Lower lobe of right lung (tissue), 2 donors: Measurements from ENCODE around the gene AGMAT. TPM values are rescaled to one million over a fixed set of nuclear protein-coding genes. Genes with fewer than 3 reads are reported as not detected.

ENCODE experiments used
- ATAC-seq, 2 donors: fragments of 200-7000 bp; cut with Tn5 transposase; one replicate each; pipeline ENCODE4 v1.9.1; 2020 to 2022; ENCODE audit warnings: mild to moderate bottlenecking in 2 of 2, moderate library complexity in 2 of 2
- DNase-seq: peaks from one replicate; pipeline ENCODE4 v3.0.0-alpha.2; 2020
- H3K27ac ChIP-seq: fragments of 200-600 bp; one replicate; pipeline ENCODE4 v1.8.0; 2022
- H3K27me3 ChIP-seq: fragments of 200-600 bp; one replicate; pipeline ENCODE4 v1.8.0; 2022; ENCODE audit warnings: low read depth
- H3K36me3 ChIP-seq: fragments of 200-600 bp; one replicate; pipeline ENCODE4 v1.8.0; 2022; ENCODE audit warnings: mild to moderate bottlenecking
- H3K4me1 ChIP-seq: fragments of 200-600 bp; one replicate; pipeline ENCODE4 v1.8.0; 2022
- H3K4me3 ChIP-seq: fragments of 200-600 bp; one replicate; pipeline ENCODE4 v1.8.0; 2022; ENCODE audit warnings: mild to moderate bottlenecking
- H3K9me3 ChIP-seq: fragments of 200-600 bp; one replicate; pipeline ENCODE4 v1.8.0; 2022
- intact Hi-C: fragments of 100-400 bp; cut with DNase I; formaldehyde crosslinking; loops from one replicate; pipeline ENCODE4 v1.11.0; 2022
- total RNA-seq: library from RNA; stranded (reverse); fragmentation: NEBNext Ultra II Directional; extraction: Animal tissue kit (Norgen Biotek cat#: 25700); gene quantifications from one replicate; pipeline ENCODE4 v1.2.1, GENCODE V29; 2021
- TF ChIP-seq, protein P1 (sequence below): fragments of 200-600 bp; IDR thresholded peaks from one replicate; pipeline ENCODE4 v1.8.0; 2022; ENCODE audit warnings: antibody characterized with exemption, mild to moderate bottlenecking
- donor health status: DM: no; HTN: yes; CAD: no; lungs with severe emphysema.

Gene AGMAT
- total RNA-seq, 1 donor from 2014 or later, result not detected

DNA sequence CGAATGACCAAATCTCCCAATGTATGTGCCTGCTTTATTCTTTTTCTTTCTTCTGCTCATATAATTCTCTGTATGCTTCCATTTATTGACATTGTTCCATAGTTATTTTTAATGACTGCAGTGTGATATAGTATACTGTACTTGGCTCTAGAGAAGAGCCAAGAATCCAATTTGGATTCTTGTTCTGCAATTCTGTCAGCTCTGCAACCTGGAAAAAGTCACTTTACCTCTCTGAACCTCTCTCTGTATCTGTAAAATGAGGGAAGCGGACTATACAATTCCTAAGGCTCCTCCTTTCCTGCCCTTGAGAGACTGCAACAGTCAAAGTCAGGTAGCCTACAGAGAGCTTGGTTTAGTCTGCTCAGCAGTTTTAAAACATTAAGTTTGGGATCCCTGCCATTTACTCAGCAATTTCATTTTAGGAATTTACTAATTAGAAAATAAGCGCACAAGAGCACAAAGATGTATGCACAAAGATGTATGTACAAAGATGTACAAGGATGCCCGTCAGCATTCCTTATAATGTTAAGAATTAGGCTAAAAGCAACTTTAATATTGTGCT is 43.5 kb downstream of the AGMAT start:
- Histone ChIP-seq H3K27ac (no peak overlapping the region), H3K4me3 (no peak overlapping the region), H3K4me1 (no peaks in the 10 kb centered on the region), H3K27me3 (no peaks in the 10 kb centered on the region), H3K9me3 (no peaks in the 10 kb centered on the region), H3K36me3 (peaks cover 95% of the 10 kb centered on the region)
- DNase-seq (no peak), ATAC-seq (no peak)
- TF ChIP-seq, protein P1, sequence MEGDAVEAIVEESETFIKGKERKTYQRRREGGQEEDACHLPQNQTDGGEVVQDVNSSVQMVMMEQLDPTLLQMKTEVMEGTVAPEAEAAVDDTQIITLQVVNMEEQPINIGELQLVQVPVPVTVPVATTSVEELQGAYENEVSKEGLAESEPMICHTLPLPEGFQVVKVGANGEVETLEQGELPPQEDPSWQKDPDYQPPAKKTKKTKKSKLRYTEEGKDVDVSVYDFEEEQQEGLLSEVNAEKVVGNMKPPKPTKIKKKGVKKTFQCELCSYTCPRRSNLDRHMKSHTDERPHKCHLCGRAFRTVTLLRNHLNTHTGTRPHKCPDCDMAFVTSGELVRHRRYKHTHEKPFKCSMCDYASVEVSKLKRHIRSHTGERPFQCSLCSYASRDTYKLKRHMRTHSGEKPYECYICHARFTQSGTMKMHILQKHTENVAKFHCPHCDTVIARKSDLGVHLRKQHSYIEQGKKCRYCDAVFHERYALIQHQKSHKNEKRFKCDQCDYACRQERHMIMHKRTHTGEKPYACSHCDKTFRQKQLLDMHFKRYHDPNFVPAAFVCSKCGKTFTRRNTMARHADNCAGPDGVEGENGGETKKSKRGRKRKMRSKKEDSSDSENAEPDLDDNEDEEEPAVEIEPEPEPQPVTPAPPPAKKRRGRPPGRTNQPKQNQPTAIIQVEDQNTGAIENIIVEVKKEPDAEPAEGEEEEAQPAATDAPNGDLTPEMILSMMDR, result no peak
- intact Hi-C loops, result no loop called here

DNA sequence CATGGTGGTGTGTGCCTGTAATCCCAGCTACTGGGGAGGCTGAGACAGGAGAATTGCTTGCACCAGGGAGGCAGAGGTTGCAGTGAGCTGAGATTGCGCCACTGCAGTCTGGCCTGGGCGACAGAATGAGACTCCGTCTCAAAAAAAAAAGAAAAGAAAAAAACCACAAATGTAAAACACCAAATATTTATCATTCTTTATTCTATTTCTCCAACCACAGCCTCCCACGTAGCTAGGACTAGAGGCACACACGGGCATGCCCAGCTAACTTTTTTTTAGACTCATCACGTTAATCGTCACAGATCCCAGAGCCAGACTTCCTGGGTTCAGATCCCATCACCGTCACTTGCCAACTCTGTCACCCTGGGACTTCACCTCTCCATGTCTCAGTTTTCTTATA is 44.7 kb downstream of the AGMAT start:
- DNase-seq (no peak), ATAC-seq (no peak)
- Histone ChIP-seq H3K27me3 (no peaks in the 10 kb centered on the region), H3K36me3 (peaks cover 95% of the 10 kb centered on the region), H3K4me3 (no peak overlapping the region), H3K4me1 (no peaks in the 10 kb centered on the region), H3K9me3 (no peaks in the 10 kb centered on the region), H3K27ac (no peak overlapping the region)
- intact Hi-C loops, result no loop called here
- TF ChIP-seq, protein P1, result no peak

DNA sequence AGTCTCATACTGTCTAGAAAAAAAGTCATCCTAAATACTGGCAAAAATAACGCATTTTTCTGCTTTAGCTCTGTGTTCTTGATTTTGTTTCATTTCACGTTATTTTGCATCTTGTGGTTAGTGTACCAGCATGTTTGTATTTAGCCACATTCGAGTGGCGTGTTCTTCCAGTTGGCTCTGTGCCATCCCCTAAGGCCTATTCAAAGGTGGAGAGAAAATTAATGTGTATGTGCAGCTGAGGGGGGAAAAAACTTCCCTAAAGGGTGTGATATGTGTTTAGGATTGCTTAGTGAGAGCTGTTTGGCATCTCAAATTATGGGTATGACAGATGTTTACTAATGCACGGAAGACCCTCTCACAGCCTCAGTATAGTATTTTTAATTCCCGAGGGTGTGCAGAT is 46.1 kb downstream of the AGMAT start:
- Histone ChIP-seq H3K27ac (no peak overlapping the region), H3K4me1 (no peaks in the 10 kb centered on the region), H3K27me3 (no peaks in the 10 kb centered on the region), H3K36me3 (peaks cover 95% of the 10 kb centered on the region), H3K9me3 (no peaks in the 10 kb centered on the region), H3K4me3 (no peak overlapping the region)
- TF ChIP-seq, protein P1, result no peak
- no peak for DNase-seq
- intact Hi-C loops, result no loop called here
- no peak for ATAC-seq

DNA sequence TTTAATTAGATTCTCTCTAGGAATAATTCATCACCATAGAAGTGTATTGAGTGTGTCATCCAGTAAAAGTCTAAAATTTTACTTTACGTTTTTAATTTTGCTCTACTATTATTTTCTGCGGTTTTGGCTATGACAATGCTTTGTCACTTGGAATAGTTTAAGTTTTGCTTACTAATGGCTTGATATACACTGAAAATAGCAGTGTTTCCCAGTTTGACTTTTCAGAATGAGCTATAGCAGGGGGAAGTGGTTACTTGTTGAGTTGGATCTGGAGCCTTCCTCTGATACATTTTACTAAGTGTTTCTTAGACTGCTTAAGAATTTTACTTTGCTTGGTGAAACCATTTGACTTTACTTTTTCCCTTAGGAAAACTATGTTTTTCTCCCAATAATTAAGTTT is 53.2 kb downstream of the AGMAT start:
- Histone ChIP-seq H3K4me1 (peaks cover 14% of the 10 kb centered on the region), H3K36me3 (peaks cover 39% of the 10 kb centered on the region), H3K27me3 (no peaks in the 10 kb centered on the region), H3K9me3 (no peaks in the 10 kb centered on the region), H3K4me3 (no peak overlapping the region), H3K27ac (no peak overlapping the region)
- TF ChIP-seq, protein P1, result no peak
- ATAC-seq, result no peak
- no peak for DNase-seq
- intact Hi-C loops, result no loop called here

DNA sequence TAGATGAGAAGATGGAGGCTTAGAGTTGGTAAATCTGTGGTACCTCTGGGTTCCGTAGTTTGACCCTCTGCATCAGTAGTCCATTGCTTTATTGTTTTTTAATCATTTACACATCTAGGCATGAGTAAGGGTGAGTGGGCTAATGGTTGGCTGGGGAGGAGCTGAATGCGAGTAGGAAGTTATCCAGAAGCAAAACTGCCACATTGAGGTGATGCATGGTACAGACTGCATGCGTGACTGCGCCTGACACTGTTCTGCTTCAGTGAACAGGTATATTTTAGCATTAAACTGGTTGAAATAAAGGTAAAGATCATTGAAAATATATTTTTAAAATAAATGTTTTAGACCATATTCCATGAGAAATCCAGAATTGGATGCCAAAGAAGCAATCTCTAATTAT is 53.8 kb downstream of the AGMAT start:
- Histone ChIP-seq H3K27ac (no peak overlapping the region), H3K27me3 (no peaks in the 10 kb centered on the region), H3K4me3 (no peak overlapping the region), H3K4me1 (peaks cover 17% of the 10 kb centered on the region), H3K9me3 (no peaks in the 10 kb centered on the region), H3K36me3 (peaks cover 32% of the 10 kb centered on the region)
- intact Hi-C loops, result no loop called here
- TF ChIP-seq, protein P1, result no peak
- DNase-seq (no peak), ATAC-seq (no peak)
